ENCODE measurements around the gene RCBTB1.

The RCBTB1 gene

DNA sequence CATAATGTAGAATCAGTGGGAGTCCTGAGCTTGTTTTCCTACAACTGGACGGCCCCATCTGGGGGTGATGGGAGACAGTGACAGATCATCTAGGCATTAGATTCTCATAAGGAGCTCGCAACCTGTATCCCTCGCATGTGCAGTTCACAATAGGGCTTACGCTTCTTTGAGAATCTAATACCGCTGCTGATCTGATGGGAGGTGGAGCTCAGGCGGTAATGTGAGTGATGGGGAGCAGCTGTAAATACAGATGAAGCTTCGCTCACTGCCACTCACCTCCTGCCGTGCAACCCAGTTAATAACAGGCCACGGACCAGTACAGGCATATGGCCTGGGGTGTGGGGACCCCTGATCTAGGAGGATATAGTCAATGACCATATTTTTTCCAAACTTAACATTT is 38.8 kb downstream of the RCBTB1 start:
- peaks cover 6 to 50% of the 10 kb centered on the region in 2 experiments for H3K36me3 ChIP-seq (ENCODE audit: control insufficient read depth in 2 of 2, insufficient read depth in 1 of 2, low read length in 2 of 2)
- no peaks in the 10 kb centered on the region for H3K4me1 ChIP-seq (ENCODE audit: control insufficient read depth, insufficient read depth, low read length)
- POLR2A ChIA-PET: no interaction called here
- no peak overlapping the region for H3K27ac ChIP-seq (ENCODE audit: extremely low read depth, low read depth, low read length)
- CTCF ChIA-PET: interaction anchor here (0.5 kb wide), 1 partner anchor 22 kb away, joined by 3 read pairs; no protein-coding TSS in a partner anchor
- peak; percentile 65; the same call in 1 of the 2 replicates for TF ChIP-seq ZNF610 (tag by site-specific recombination; IDR thresholded peaks at IDR 0.05; ENCODE audit: borderline replicate concordance)
- no peak for TF ChIP-seq ZNF585B (tag by site-specific recombination; IDR thresholded peaks at IDR 0.05)
- no peaks in the 10 kb centered on the region for H3K9me3 ChIP-seq (ENCODE audit: control insufficient read depth, insufficient read depth, low read depth, low read length)
- no peak overlapping the region for H3K4me3 ChIP-seq (ENCODE audit: low read depth, low read length)

DNA sequence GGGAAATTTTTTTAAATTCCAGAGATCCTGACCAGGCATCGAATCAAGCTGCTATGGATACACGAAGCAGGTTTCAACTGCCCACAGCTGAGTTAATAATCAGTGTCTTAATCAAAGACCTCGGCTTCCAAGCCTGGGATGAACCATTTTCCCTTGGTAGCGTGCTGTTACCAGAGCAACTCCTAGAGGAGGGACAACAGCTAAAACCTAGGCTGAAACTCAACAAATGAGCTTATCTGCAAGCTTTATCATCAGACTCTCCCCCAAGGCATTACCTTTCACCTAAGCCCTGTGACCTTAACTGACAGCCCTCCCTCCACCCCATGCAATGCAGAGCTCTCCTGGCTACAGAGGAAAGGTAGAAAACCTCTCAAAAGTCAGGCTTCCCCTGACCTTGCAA is 39.7 kb downstream of the RCBTB1 start:
- ChIA-PET CTCF (no interaction called here), POLR2A (no interaction called here)
- TF ChIP-seq ZNF37A (tag by site-specific recombination; IDR thresholded peaks at IDR 0.05) (no peak), OSR2 (tag by site-specific recombination; IDR thresholded peaks at IDR 0.05) (no peak), ZNF274 (IDR thresholded peaks at IDR 0.05; ENCODE audit: low read length) (no peak), ZNF274 (tag by site-specific recombination; IDR thresholded peaks at IDR 0.05; ENCODE audit: borderline replicate concordance) (no peak), ZNF776 (tag by site-specific recombination; IDR thresholded peaks at IDR 0.05; ENCODE audit: borderline replicate concordance) (no peak), ZBTB11 (tag by site-specific recombination; conservative IDR thresholded peaks at IDR 0.05; ENCODE audit: low read depth) (no peak), ZFHX2 (tag by site-specific recombination; conservative IDR thresholded peaks at IDR 0.05) (no peak), ZNF423 (tag by site-specific recombination; IDR thresholded peaks at IDR 0.05) (no peak), SP3 (tag by site-specific recombination; IDR thresholded peaks at IDR 0.05) (no peak)
- TF ChIP-seq, protein P1, sequence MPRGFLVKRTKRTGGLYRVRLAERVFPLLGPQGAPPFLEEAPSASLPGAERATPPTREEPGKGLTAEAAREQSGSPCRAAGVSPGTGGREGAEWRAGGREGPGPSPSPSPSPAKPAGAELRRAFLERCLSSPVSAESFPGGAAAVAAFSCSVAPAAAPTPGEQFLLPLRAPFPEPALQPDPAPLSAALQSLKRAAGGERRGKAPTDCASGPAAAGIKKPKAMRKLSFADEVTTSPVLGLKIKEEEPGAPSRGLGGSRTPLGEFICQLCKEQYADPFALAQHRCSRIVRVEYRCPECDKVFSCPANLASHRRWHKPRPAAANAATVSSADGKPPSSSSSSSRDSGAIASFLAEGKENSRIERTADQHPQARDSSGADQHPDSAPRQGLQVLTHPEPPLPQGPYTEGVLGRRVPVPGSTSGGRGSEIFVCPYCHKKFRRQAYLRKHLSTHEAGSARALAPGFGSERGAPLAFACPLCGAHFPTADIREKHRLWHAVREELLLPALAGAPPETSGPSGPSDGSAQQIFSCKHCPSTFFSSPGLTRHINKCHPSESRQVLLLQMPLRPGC (tag by site-specific recombination; IDR thresholded peaks at IDR 0.05): no peak
- TF ChIP-seq, protein P2, sequence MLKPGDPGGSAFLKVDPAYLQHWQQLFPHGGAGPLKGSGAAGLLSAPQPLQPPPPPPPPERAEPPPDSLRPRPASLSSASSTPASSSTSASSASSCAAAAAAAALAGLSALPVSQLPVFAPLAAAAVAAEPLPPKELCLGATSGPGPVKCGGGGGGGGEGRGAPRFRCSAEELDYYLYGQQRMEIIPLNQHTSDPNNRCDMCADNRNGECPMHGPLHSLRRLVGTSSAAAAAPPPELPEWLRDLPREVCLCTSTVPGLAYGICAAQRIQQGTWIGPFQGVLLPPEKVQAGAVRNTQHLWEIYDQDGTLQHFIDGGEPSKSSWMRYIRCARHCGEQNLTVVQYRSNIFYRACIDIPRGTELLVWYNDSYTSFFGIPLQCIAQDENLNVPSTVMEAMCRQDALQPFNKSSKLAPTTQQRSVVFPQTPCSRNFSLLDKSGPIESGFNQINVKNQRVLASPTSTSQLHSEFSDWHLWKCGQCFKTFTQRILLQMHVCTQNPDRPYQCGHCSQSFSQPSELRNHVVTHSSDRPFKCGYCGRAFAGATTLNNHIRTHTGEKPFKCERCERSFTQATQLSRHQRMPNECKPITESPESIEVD (tag by site-specific recombination; IDR thresholded peaks at IDR 0.05): no peak
- Histone ChIP-seq H3K9me3 (ENCODE audit: control insufficient read depth, insufficient read depth, low read depth, low read length) (no peaks in the 10 kb centered on the region), H3K4me3 (ENCODE audit: low read depth, low read length) (no peak overlapping the region), H3K27ac (ENCODE audit: extremely low read depth, low read depth, low read length) (no peak overlapping the region), H3K36me3 (ENCODE audit: control insufficient read depth in 2 of 2, insufficient read depth in 1 of 2, low read length in 2 of 2) (peaks cover 6 to 53% of the 10 kb centered on the region in 2 experiments), H3K4me1 (ENCODE audit: control insufficient read depth, insufficient read depth, low read length) (no peaks in the 10 kb centered on the region)

GRCh38 chr13:49543656-49544055 is 41.7 kb downstream of the RCBTB1 start:
- peaks cover 3 to 47% of the 10 kb centered on the region in 2 experiments for H3K36me3 ChIP-seq (ENCODE audit: control insufficient read depth in 2 of 2, insufficient read depth in 1 of 2, low read length in 2 of 2)
- H3K27ac ChIP-seq (ENCODE audit: extremely low read depth, low read depth, low read length): no peak overlapping the region
- no peaks in the 10 kb centered on the region for H3K9me3 ChIP-seq (ENCODE audit: control insufficient read depth, insufficient read depth, low read depth, low read length)
- no peaks in the 10 kb centered on the region for H3K4me1 ChIP-seq (ENCODE audit: control insufficient read depth, insufficient read depth, low read length)
- ChIA-PET CTCF (no interaction called here), POLR2A (no interaction called here)
- no peak overlapping the region for H3K4me3 ChIP-seq (ENCODE audit: low read depth, low read length)
- TF ChIP-seq GFI1B (tag by site-specific recombination; IDR thresholded peaks at IDR 0.05) (no peak), ZBTB48 (tag by site-specific recombination; IDR thresholded peaks at IDR 0.05) (no peak), ZNF514 (tag by site-specific recombination; IDR thresholded peaks at IDR 0.05) (no peak), GLI2 (tag by site-specific recombination; IDR thresholded peaks at IDR 0.05; ENCODE audit: borderline replicate concordance, low read depth) (no peak), ZNF843 (tag by site-specific recombination; IDR thresholded peaks at IDR 0.05) (no peak), ZNF404 (tag by site-specific recombination; IDR thresholded peaks at IDR 0.05) (no peak), WT1 (tag by site-specific recombination; IDR thresholded peaks at IDR 0.05) (no peak), PRDM1 (tag by site-specific recombination; IDR thresholded peaks at IDR 0.05) (no peak), ZNF518A (tag by site-specific recombination; conservative IDR thresholded peaks at IDR 0.05; ENCODE audit: low read depth) (no peak)

Data from HEK293 (cell line).